ENCODE measurements around the gene COG5. TPM values are rescaled to one million over a fixed set of nuclear protein-coding genes. Genes with fewer than 3 reads are reported as not detected.

The COG5 gene
- total RNA-seq, 1 experiment from 2014 or later: 29.1 TPM

DNA sequence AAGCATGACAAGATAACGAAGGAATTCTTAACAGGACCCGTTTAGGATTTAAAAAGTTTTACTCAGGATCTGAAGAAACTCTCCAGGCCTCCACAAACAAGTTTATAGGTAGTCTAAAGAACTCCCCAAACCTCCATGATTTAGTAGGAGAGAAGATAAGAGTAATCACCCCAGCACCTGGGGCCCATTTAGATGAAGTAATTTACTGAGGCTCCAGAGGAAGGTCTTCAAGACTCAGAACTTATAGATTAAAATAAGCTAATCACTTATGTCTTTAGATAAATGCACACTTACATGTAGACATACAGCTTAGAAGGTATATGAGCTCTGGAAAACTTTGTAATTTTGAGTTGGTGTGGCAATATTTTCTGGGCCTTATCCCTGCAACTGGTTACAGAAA lies 271.1 kb downstream of the COG5 start:
- POLR2A ChIA-PET: no interaction called here
- in situ Hi-C loops (cut with HindIII; ENCODE audit: low pct_unique_long_range_greater_than_20kb, low sequenced_read_pairs): no loop called here
- Histone ChIP-seq H3K27me3 (ENCODE audit: control insufficient read depth, insufficient read depth, low read length) (no peaks in the 10 kb centered on the region), H3K27ac (ENCODE audit: low read length) (no peak overlapping the region), H3K36me3 (ENCODE audit: control insufficient read depth, insufficient read depth, low read length) (no peaks in the 10 kb centered on the region), H3K4me3 (ENCODE audit: low read depth in 2 of 2, low read length in 2 of 2) (no peak overlapping the region), H3K4me1 (ENCODE audit: control insufficient read depth, insufficient read depth, low read length) (no peaks in the 10 kb centered on the region), H3K9me3 (ENCODE audit: control insufficient read depth, insufficient read depth, low read depth, low read length) (no peaks in the 10 kb centered on the region)
- BruUV-seq (replicated peaks): no TSS peak
- ATAC-seq: no peak
- no peak for TF ChIP-seq TCF7L2 (IDR thresholded peaks at IDR 0.05; ENCODE audit: low read depth, low read length)
- TF ChIP-seq POLR2AphosphoS5 (IDR thresholded peaks at IDR 0.05; ENCODE audit: low read depth, low read length): no peak
- TF ChIP-seq, protein P1, sequence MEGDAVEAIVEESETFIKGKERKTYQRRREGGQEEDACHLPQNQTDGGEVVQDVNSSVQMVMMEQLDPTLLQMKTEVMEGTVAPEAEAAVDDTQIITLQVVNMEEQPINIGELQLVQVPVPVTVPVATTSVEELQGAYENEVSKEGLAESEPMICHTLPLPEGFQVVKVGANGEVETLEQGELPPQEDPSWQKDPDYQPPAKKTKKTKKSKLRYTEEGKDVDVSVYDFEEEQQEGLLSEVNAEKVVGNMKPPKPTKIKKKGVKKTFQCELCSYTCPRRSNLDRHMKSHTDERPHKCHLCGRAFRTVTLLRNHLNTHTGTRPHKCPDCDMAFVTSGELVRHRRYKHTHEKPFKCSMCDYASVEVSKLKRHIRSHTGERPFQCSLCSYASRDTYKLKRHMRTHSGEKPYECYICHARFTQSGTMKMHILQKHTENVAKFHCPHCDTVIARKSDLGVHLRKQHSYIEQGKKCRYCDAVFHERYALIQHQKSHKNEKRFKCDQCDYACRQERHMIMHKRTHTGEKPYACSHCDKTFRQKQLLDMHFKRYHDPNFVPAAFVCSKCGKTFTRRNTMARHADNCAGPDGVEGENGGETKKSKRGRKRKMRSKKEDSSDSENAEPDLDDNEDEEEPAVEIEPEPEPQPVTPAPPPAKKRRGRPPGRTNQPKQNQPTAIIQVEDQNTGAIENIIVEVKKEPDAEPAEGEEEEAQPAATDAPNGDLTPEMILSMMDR (IDR thresholded peaks at IDR 0.05): no peak
- TF ChIP-seq, protein P2, sequence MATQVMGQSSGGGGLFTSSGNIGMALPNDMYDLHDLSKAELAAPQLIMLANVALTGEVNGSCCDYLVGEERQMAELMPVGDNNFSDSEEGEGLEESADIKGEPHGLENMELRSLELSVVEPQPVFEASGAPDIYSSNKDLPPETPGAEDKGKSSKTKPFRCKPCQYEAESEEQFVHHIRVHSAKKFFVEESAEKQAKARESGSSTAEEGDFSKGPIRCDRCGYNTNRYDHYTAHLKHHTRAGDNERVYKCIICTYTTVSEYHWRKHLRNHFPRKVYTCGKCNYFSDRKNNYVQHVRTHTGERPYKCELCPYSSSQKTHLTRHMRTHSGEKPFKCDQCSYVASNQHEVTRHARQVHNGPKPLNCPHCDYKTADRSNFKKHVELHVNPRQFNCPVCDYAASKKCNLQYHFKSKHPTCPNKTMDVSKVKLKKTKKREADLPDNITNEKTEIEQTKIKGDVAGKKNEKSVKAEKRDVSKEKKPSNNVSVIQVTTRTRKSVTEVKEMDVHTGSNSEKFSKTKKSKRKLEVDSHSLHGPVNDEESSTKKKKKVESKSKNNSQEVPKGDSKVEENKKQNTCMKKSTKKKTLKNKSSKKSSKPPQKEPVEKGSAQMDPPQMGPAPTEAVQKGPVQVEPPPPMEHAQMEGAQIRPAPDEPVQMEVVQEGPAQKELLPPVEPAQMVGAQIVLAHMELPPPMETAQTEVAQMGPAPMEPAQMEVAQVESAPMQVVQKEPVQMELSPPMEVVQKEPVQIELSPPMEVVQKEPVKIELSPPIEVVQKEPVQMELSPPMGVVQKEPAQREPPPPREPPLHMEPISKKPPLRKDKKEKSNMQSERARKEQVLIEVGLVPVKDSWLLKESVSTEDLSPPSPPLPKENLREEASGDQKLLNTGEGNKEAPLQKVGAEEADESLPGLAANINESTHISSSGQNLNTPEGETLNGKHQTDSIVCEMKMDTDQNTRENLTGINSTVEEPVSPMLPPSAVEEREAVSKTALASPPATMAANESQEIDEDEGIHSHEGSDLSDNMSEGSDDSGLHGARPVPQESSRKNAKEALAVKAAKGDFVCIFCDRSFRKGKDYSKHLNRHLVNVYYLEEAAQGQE (IDR thresholded peaks at IDR 0.05; ENCODE audit: insufficient read depth in 1 of 2, low read depth in 2 of 2, low read length in 1 of 2): no peak
- TF ChIP-seq SIN3A (IDR thresholded peaks at IDR 0.05; ENCODE audit: borderline replicate concordance, insufficient read depth, low read depth, low read length): no peak
- CTCF ChIA-PET: no interaction called here
- no peak for DNase-seq (ENCODE audit: low read depth, low spot score)
- intact Hi-C loops (cut with micrococcal nuclease; ENCODE audit: unreplicated experiment): no loop called here

DNA sequence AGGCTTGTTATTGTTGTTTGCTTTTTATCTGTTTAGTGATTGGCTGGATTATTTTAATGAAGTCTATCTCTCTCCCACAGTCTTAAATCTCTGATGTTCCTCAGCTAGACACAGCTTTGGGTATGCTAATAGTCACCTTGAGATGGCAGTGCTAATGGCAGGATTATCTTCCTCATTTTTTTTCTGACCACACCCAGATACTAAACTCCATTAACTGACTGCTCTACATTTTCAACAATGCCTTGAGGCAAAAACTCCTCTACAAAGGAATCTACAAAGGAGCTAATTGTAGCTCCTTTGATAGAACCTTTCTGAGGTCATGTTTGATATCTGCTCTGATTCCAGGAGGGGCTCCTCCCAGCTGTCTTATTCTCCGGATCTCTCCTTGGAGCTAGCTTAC lies 272.3 kb downstream of the COG5 start:
- no peaks in the 10 kb centered on the region for H3K9me3 ChIP-seq (ENCODE audit: control insufficient read depth, insufficient read depth, low read depth, low read length)
- no peak overlapping the region for H3K4me3 ChIP-seq (ENCODE audit: low read depth in 2 of 2, low read length in 2 of 2)
- in situ Hi-C loops (cut with HindIII; ENCODE audit: low pct_unique_long_range_greater_than_20kb, low sequenced_read_pairs) (no loop called here), intact Hi-C loops (cut with micrococcal nuclease; ENCODE audit: unreplicated experiment) (no loop called here)
- no peaks in the 10 kb centered on the region for H3K4me1 ChIP-seq (ENCODE audit: control insufficient read depth, insufficient read depth, low read length)
- ChIA-PET CTCF (no interaction called here), POLR2A (no interaction called here)
- no peak for DNase-seq (ENCODE audit: low read depth, low spot score)
- no peak overlapping the region for H3K27ac ChIP-seq (ENCODE audit: low read length)
- H3K27me3 ChIP-seq (ENCODE audit: control insufficient read depth, insufficient read depth, low read length): no peaks in the 10 kb centered on the region
- no TSS peak for BruUV-seq (replicated peaks)
- no peak for ATAC-seq
- TF ChIP-seq, protein P2 (IDR thresholded peaks at IDR 0.05; ENCODE audit: insufficient read depth in 1 of 2, low read depth in 2 of 2, low read length in 1 of 2): no peak
- TF ChIP-seq POLR2AphosphoS5 (IDR thresholded peaks at IDR 0.05; ENCODE audit: low read depth, low read length): no peak
- no peak for TF ChIP-seq TCF7L2 (IDR thresholded peaks at IDR 0.05; ENCODE audit: low read depth, low read length)
- H3K36me3 ChIP-seq (ENCODE audit: control insufficient read depth, insufficient read depth, low read length): no peaks in the 10 kb centered on the region
